SK-N-SH (cell line): ENCODE data around the gene YIF1B.

Experiments
- EP300 ChIP-seq, 2 experiments: IDR thresholded peaks; 2 replicates each; pipeline versions ENCODE4 v1.4.0 to v1.6.1; 2012; ENCODE audit warnings: borderline replicate concordance in 1 of 2, low read depth in 1 of 2, low read length in 1 of 2
- FOSL2 ChIP-seq: IDR thresholded peaks from 2 replicates; pipeline ENCODE4 v1.4.0; 2012; ENCODE audit warnings: low read depth, mild to moderate bottlenecking, moderate library complexity, borderline replicate concordance
- FOXJ3 ChIP-seq: sonication (generic); formaldehyde crosslinking; IDR thresholded peaks from 2 replicates; pipeline ENCODE4 v1.5.1; 2020; ENCODE audit warnings: mild to moderate bottlenecking, missing genetic modification reagents
- TF ChIP-seq, protein P1 (sequence below): fragments of 200-600 bp; sonication (generic); IDR thresholded peaks from 2 replicates; pipeline ENCODE4 v1.6.1; 2017; ENCODE audit warnings: antibody characterized with exemption, mild to moderate bottlenecking, moderate library complexity

- TF ChIP-seq FOXJ3 (CRISPR knock-in tag) (no peak), EP300 (IDR thresholded peaks at IDR 0.05; ENCODE audit: borderline replicate concordance in 1 of 2, low read depth in 1 of 2, low read length in 1 of 2) (no peak), FOSL2 (no peak)
- TF ChIP-seq, protein P1, sequence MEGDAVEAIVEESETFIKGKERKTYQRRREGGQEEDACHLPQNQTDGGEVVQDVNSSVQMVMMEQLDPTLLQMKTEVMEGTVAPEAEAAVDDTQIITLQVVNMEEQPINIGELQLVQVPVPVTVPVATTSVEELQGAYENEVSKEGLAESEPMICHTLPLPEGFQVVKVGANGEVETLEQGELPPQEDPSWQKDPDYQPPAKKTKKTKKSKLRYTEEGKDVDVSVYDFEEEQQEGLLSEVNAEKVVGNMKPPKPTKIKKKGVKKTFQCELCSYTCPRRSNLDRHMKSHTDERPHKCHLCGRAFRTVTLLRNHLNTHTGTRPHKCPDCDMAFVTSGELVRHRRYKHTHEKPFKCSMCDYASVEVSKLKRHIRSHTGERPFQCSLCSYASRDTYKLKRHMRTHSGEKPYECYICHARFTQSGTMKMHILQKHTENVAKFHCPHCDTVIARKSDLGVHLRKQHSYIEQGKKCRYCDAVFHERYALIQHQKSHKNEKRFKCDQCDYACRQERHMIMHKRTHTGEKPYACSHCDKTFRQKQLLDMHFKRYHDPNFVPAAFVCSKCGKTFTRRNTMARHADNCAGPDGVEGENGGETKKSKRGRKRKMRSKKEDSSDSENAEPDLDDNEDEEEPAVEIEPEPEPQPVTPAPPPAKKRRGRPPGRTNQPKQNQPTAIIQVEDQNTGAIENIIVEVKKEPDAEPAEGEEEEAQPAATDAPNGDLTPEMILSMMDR = no peak
Observed at GRCh38 chr19:38307076-38307475, 8.7 kb downstream of the YIF1B start.
